A549 (cell line): ENCODE data around the gene NHSL1. TPM values are rescaled to one million over a fixed set of nuclear protein-coding genes. Genes with fewer than 3 reads are reported as not detected.

Source experiments
- ATAC-seq, 2 experiments: fragments of 200-7000 bp in 1 of 2; fragments of >200 bp in 1 of 2; cut with Nextera tagmentation in 1 of 2; cut with Tn5 transposase in 1 of 2; 3 replicates each; pipeline versions ENCODE4 v1.8.0 to v1.9.1; 2018 to 2020; ENCODE audit warnings: mild to moderate bottlenecking in 1 of 2, moderate library complexity in 1 of 2
- CTCF ChIA-PET: fragments of 300-600 bp; sonication (Branson Sonifier 250); formaldehyde crosslinking; extraction: SDS; loops from one replicate; lab custom pipeline; 2021; ENCODE audit warnings: antibody characterized with exemption, inconsistent platforms; lab: Yijun Ruan, JAX
- POLR2A ChIA-PET: fragments of 350-600 bp; formaldehyde crosslinking; extraction: SDS; loops from one replicate; lab custom pipeline; 2021; ENCODE audit warnings: antibody characterized with exemption, inconsistent platforms; lab: Yijun Ruan, JAX
- DNase-seq, 2 experiments: peaks; one replicate each; pipeline versions ENCODE4 v3.0.0 to v3.0.0-alpha.2; 2011 to 2016; ENCODE audit warnings: low read depth in 1 of 2, low spot score in 1 of 2
- FAIRE-seq: peaks from 2 replicates; lab custom pipeline; 2011; peaks lifted over from hg19 to GRCh38; lab: Jason Lieb, UNC
- H3K27ac ChIP-seq, 2 experiments: fragments of >200 bp; sonication (Bioruptor Twin); formaldehyde crosslinking; 3 replicates each; pipeline ENCODE4 v1.5.1; 2016 to 2017
- H3K4me1 ChIP-seq: fragments of >200 bp; sonication (Bioruptor Twin); formaldehyde crosslinking; 3 replicates; pipeline ENCODE4 v1.6.1; 2016
- H3K4me2 ChIP-seq: fragments of >200 bp; sonication (Bioruptor Twin); formaldehyde crosslinking; 3 replicates; pipeline ENCODE4 v1.6.1; 2016
- H3K4me3 ChIP-seq: fragments of >200 bp; sonication (Bioruptor Twin); formaldehyde crosslinking; 3 replicates; pipeline ENCODE4 v1.5.1; 2016
- H3K9me3 ChIP-seq: fragments of >200 bp; sonication (Bioruptor Twin); formaldehyde crosslinking; 3 replicates; pipeline ENCODE4 v1.6.1; 2016
- ATOH8 ChIP-seq: fragments of 250-450 bp; sonication (Bioruptor Pico); IDR thresholded peaks from 2 replicates; pipeline ENCODE4 v1.5.0; 2020; ENCODE audit warnings: low read depth, mild to moderate bottlenecking, moderate library complexity
- CBX2 ChIP-seq: fragments of 200-600 bp; sonication (generic); IDR thresholded peaks from 2 replicates; pipeline ENCODE4 v1.6.1; 2016; ENCODE audit warnings: low read depth, mild to moderate bottlenecking, borderline replicate concordance
- CEBPB ChIP-seq, 2 experiments: fragments of >200 bp in 1 of 2; sonication (Bioruptor Twin) in 1 of 2; formaldehyde crosslinking in 1 of 2; IDR thresholded peaks; 2 replicates each; pipeline ENCODE4 v1.6.1; 2012 to 2016
- CHD2 ChIP-seq: fragments of 150-350 bp; IDR thresholded peaks from 2 replicates; pipeline ENCODE4 v1.6.1; 2014; ENCODE audit warnings: low read length; ENCODE audit not compliant: partially characterized antibody
- CHD4 ChIP-seq: fragments of 200-600 bp; sonication (generic); IDR thresholded peaks from 2 replicates; pipeline ENCODE4 v1.6.1; 2016; ENCODE audit warnings: antibody characterized with exemption, mild to moderate bottlenecking, borderline replicate concordance
- ELK1 ChIP-seq: fragments of 150-350 bp; IDR thresholded peaks from 2 replicates; pipeline ENCODE4 v1.6.1; 2014; ENCODE audit warnings: low read depth, mild to moderate bottlenecking, low read length
- ESRRA ChIP-seq: fragments of 150-350 bp; IDR thresholded peaks from 2 replicates; pipeline ENCODE4 v1.6.1; 2014; ENCODE audit warnings: mild to moderate bottlenecking, low read length, borderline replicate concordance
- GATA3 ChIP-seq: IDR thresholded peaks from 2 replicates; pipeline ENCODE4 v1.6.1; 2012; ENCODE audit warnings: borderline replicate concordance
- HOXB5 ChIP-seq: fragments of 250-450 bp; sonication (Bioruptor Pico); IDR thresholded peaks from 2 replicates; pipeline ENCODE4 v1.5.0; 2020; ENCODE audit warnings: mild to moderate bottlenecking, moderate library complexity
- KDM1A ChIP-seq: fragments of 200-600 bp; sonication (generic); IDR thresholded peaks from 2 replicates; pipeline ENCODE4 v1.6.1; 2016; ENCODE audit warnings: low read depth, mild to moderate bottlenecking
- NFE2L2 ChIP-seq: fragments of 150-350 bp; conservative IDR thresholded peaks from 2 replicates; pipeline ENCODE4 v1.6.1; 2014; ENCODE audit warnings: low read length
- NR3C1 ChIP-seq: fragments of >200 bp; sonication (Bioruptor Twin); formaldehyde crosslinking; IDR thresholded peaks from 3 replicates; pipeline ENCODE4 v1.6.1; 2017
- PBX3 ChIP-seq: IDR thresholded peaks from 2 replicates; pipeline ENCODE4 v1.6.1; 2012
- POLR2A ChIP-seq: IDR thresholded peaks from 2 replicates; pipeline ENCODE4 v1.6.1; 2012; ENCODE audit warnings: mild to moderate bottlenecking, low read length
- POLR2AphosphoS2 ChIP-seq: conservative IDR thresholded peaks from 2 replicates; pipeline ENCODE4 v1.6.1; 2012; ENCODE audit warnings: low read length, improper control_type of control experiment, inconsistent platforms
- RARB ChIP-seq: fragments of 250-450 bp; sonication (Bioruptor Pico); IDR thresholded peaks from 2 replicates; pipeline ENCODE4 v1.8.0; 2021; ENCODE audit warnings: mild to moderate bottlenecking, moderate library complexity
- REST ChIP-seq: fragments of 200-600 bp; sonication (generic); IDR thresholded peaks from 2 replicates; pipeline ENCODE4 v1.6.1; 2016; ENCODE audit warnings: antibody characterized with exemption, mild to moderate bottlenecking, moderate library complexity
- RNF2 ChIP-seq: fragments of 200-600 bp; sonication (generic); IDR thresholded peaks from 2 replicates; pipeline ENCODE4 v1.6.1; 2016; ENCODE audit warnings: low read depth, mild to moderate bottlenecking, antibody characterized with exemption, moderate library complexity, borderline replicate concordance
- SMC3 ChIP-seq: fragments of >200 bp; sonication (Bioruptor Twin); formaldehyde crosslinking; IDR thresholded peaks from 3 replicates; pipeline ENCODE4 v1.6.1; 2018; ENCODE audit warnings: inconsistent platforms
- USF2 ChIP-seq: fragments of 450-650 bp; IDR thresholded peaks from 2 replicates; pipeline ENCODE4 v1.6.1; 2014; ENCODE audit warnings: antibody characterized with exemption
- ZNF302 ChIP-seq: fragments of 250-450 bp; sonication (Bioruptor Pico); IDR thresholded peaks from 2 replicates; pipeline ENCODE4 v1.9.0; 2021; ENCODE audit warnings: inconsistent platforms, mild to moderate bottlenecking, moderate library complexity
- WGBS: methylation state at CpG from one replicate; pipeline ENCODE4 v1.1.6; 2017; ENCODE audit errors: missing lambda C conversion rate; 5-methylcytosine and 5-hydroxymethylcytosine counted together
- polyA minus RNA-seq: library from RNA; depleted of rRNA, polyadenylated mRNA; stranded (reverse); fragments of >200 nt; gene quantifications from 2 replicates; pipeline ENCODE4 v1.2.3, GENCODE V29; 2011; rRNA and poly(A)+ RNA removed
- polyA plus RNA-seq, 4 experiments: library from polyadenylated mRNA; depleted of rRNA in 3 of 4; stranded (reverse); fragments of >200 nt; fragmentation: RNase III in 1 of 4; extraction: RNeasy Plus Mini Kit Qiagen cat#74134 plus additional on column Dnase treatment in 1 of 4; gene quantifications; 2 replicates in 3 of 4; 3 replicates in 1 of 4; pipeline ENCODE4 v1.2.3, GENCODE V29; 2011 to 2017
- TF ChIP-seq, protein P1 (sequence below): fragments of >200 bp; sonication (Bioruptor Twin); formaldehyde crosslinking; IDR thresholded peaks from 3 replicates; pipeline ENCODE4 v1.5.1; 2016
- TF ChIP-seq, protein P2 (sequence below): IDR thresholded peaks from 2 replicates; pipeline ENCODE4 v1.6.1; 2012

Gene NHSL1
- polyA plus RNA-seq (2011; rRNA removed) (2.6 and 2.8 TPM in 2 replicates), polyA plus RNA-seq (2017; fragmentation: RNase III; extraction: RNeasy Plus Mini Kit Qiagen cat#74134 plus additional on column Dnase treatment) (0.99 to 1.6 TPM (median 1.1 TPM) in 3 replicates), polyA minus RNA-seq (13.1 and 16.1 TPM in 2 replicates)
- 1.5 and 1.9 TPM in 2 replicates for polyA plus RNA-seq (2012; cell fraction: cytosol; rRNA removed)
- polyA plus RNA-seq (2012; cell fraction: nucleus; rRNA removed): 2.1 and 2.4 TPM in 2 replicates

DNA sequence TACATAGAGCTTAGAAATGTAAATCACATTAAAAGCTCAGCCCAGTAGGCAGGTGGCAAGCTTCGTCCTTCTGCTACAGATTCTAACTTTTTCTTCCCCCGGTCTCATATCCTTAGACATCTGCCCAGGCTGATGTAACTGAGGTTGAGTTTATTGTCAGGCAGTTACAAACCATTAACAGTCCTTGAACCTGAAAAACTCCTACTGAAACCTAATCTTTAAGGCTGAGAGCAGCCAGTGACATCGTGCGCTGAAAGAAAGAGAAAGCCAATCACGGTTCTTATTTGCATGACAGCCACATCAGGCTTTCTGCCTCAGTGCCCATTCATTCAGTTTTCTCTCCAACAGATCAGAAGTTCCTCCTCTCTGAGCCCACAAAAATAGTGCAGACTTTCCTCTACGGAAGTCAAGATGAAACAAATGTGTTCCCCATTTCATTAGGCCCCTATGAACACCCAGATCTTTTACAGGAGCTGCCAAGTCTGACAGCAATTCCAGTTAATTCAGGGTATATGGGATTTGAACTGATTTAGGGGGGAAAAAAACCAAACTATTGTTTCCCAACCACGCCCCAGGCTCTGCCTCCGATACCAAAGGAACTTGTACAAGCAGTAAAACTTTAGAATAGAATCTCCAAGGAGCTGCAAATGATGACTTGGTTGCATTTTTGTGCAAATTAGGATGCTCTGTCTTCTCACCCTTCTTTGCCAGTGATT is at the start of gene NHSL1:
NHSL1 (minus strand) TSS at position 192 of the 716 bp plus-strand sequence. CDS start 204 bp downstream, outside the sequence.
- DNase-seq (no peak), FAIRE-seq (no peak), ATAC-seq (peak in 1 of 2 experiments; percentile 28; a peak in 1 of 6 replicates)
- 78% methylated on average over 8 of the region's 8 CpGs for WGBS
- POLR2A ChIA-PET: no interaction called here
- H3K4me1 ChIP-seq: peaks cover 41% of the 10 kb centered on the region
- H3K27ac ChIP-seq: peak within 1 kb of the TSS; percentile 14 to 42; a peak in 4 of 6 replicates
- H3K4me2 ChIP-seq: peak within 1 kb of the TSS; percentile 70
- H3K9me3 ChIP-seq: no peaks in the 10 kb centered on the region
- CTCF ChIA-PET: interaction anchor here (1.6 kb wide), 1 partner anchor 70 kb away, joined by 3 read pairs; no protein-coding TSS in a partner anchor
- H3K4me3 ChIP-seq: no peak within 1 kb of the TSS
- TF ChIP-seq RARB (no peak), RNF2 (no peak), CEBPB (IDR thresholded peaks at IDR 0.05) (no peak), ESRRA (no peak), NFE2L2 (no peak), NR3C1 (no peak), GATA3 (no peak), SMC3 (no peak), CHD4 (no peak), CBX2 (no peak), ELK1 (no peak)

DNA sequence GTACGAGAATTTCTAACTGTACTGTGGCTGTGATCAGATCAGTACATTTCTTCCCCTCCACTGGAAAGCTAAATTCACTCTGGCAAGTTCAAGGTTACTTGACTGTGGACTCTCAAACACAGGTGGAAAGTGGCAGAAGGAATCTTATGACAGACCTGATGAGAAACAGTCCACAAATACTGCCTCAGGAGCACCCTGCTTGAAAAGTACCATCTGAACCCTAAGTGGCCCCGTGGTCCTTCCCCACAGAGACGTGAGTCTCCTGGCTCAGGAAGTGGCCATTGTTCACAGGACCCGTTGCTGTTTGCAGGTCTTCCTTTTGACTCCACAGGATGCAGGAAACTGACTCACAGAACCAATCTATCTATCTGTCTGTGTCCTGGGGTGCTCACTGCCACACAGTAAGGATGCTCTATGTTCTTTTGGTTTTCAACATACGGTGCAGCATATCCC is 47.5 kb upstream of the NHSL1 start:
- FAIRE-seq (no peak), ATAC-seq (peak in 1 of 2 experiments; percentile 48; a peak in 3 of 6 replicates), DNase-seq (no peak)
- no peak overlapping the region for H3K4me3 ChIP-seq
- peaks cover 34% of the 10 kb centered on the region for H3K4me1 ChIP-seq
- WGBS: 25% methylated on average over 5 of the region's 5 CpGs
- H3K4me2 ChIP-seq: 0 out of 3 replicates have a peak overlapping the region, but pooled peaks have one; percentile 16
- ChIA-PET CTCF (interaction anchor here (1.0 kb wide), 1 partner anchor 120 kb away, joined by 3 read pairs; no protein-coding TSS in a partner anchor), POLR2A (no interaction called here)
- H3K9me3 ChIP-seq: no peaks in the 10 kb centered on the region
- peak overlapping the region; percentile 11 to 41; a peak in 1 of 6 replicates for H3K27ac ChIP-seq
- TF ChIP-seq PBX3 (no peak), CHD2 (no peak), POLR2AphosphoS2 (no peak), KDM1A (no peak), ZNF302 (CRISPR knock-in tag) (no peak), POLR2A (no peak)
- TF ChIP-seq, protein P1, sequence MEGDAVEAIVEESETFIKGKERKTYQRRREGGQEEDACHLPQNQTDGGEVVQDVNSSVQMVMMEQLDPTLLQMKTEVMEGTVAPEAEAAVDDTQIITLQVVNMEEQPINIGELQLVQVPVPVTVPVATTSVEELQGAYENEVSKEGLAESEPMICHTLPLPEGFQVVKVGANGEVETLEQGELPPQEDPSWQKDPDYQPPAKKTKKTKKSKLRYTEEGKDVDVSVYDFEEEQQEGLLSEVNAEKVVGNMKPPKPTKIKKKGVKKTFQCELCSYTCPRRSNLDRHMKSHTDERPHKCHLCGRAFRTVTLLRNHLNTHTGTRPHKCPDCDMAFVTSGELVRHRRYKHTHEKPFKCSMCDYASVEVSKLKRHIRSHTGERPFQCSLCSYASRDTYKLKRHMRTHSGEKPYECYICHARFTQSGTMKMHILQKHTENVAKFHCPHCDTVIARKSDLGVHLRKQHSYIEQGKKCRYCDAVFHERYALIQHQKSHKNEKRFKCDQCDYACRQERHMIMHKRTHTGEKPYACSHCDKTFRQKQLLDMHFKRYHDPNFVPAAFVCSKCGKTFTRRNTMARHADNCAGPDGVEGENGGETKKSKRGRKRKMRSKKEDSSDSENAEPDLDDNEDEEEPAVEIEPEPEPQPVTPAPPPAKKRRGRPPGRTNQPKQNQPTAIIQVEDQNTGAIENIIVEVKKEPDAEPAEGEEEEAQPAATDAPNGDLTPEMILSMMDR: no peak
- TF ChIP-seq, all 56 proteins: peak for 0

- WGBS: 83% methylated on average over 6 of the region's 6 CpGs
- Histone ChIP-seq H3K4me1 (peaks cover 37% of the 10 kb centered on the region), H3K4me3 (no peak overlapping the region), H3K9me3 (no peaks in the 10 kb centered on the region), H3K4me2 (no peak overlapping the region), H3K27ac (peak overlapping the region in 1 of 2 experiments; percentile 56; a peak in 2 of 6 replicates)
- no peak for ATAC-seq
- FAIRE-seq: no peak
- no peak for DNase-seq
- CTCF ChIA-PET: no interaction called here
- POLR2A ChIA-PET: no interaction called here
- TF ChIP-seq, protein P2, sequence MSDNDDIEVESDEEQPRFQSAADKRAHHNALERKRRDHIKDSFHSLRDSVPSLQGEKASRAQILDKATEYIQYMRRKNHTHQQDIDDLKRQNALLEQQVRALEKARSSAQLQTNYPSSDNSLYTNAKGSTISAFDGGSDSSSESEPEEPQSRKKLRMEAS: no peak
- TF ChIP-seq ATOH8 (CRISPR knock-in tag) (no peak), REST (no peak), CHD2 (no peak), USF2 (no peak), HOXB5 (CRISPR knock-in tag) (no peak)
Measured at GRCh38 chr6:138545621-138545980, 46.3 kb upstream of the NHSL1 start.
